Panc1 (cell line): Measurements from ENCODE around the gene GPM6B. TPM values are rescaled to one million over a fixed set of nuclear protein-coding genes. Genes with fewer than 3 reads are reported as not detected.

Experiments used
- ATAC-seq: fragments of 200-7000 bp; cut with Tn5 transposase; 2 replicates; pipeline ENCODE4 v1.9.1; 2020; ENCODE audit warnings: mild to moderate bottlenecking, moderate library complexity
- BruUV-seq: library from RNA; stranded (reverse); fragments of 400-500 nt; replicated peaks from 2 replicates; lab custom pipeline; 2021; lab: Mats Ljungman, UMichigan
- CTCF ChIA-PET: fragments of 300-600 bp; sonication (Branson Sonifier 250); formaldehyde crosslinking; loops from one replicate; lab custom pipeline; 2022; ENCODE audit warnings: antibody characterized with exemption; lab: Charles Lee
- POLR2A ChIA-PET: fragments of 300-600 bp; sonication (Branson Sonifier 250); formaldehyde crosslinking; loops from one replicate; lab custom pipeline; 2022; ENCODE audit warnings: antibody characterized with exemption; lab: Charles Lee
- DNase-seq: peaks from one replicate; pipeline ENCODE4 v3.0.0-alpha.2; 2010; ENCODE audit warnings: low read depth, low spot score
- H3K27ac ChIP-seq: 2 replicates; pipeline ENCODE4 v1.5.1; 2011; ENCODE audit warnings: mild to moderate bottlenecking, low read length, inconsistent platforms
- H3K27me3 ChIP-seq: fragments of 200-500 bp; sonication (Bioruptor generic); 2 replicates; pipeline ENCODE4 v1.6.0; 2014; ENCODE audit warnings: low read length, inconsistent platforms; ENCODE audit not compliant: control insufficient read depth, insufficient read depth
- H3K36me3 ChIP-seq: fragments of 200-500 bp; sonication (Bioruptor generic); 2 replicates; pipeline ENCODE4 v1.5.1; 2014; ENCODE audit warnings: inconsistent platforms, mild to moderate bottlenecking, low read length, moderate library complexity; ENCODE audit not compliant: control insufficient read depth, insufficient read depth
- H3K4me1 ChIP-seq: 2 replicates; pipeline ENCODE4 v1.5.1; 2011; ENCODE audit warnings: inconsistent platforms, mild to moderate bottlenecking, low read length, moderate library complexity; ENCODE audit not compliant: control insufficient read depth, insufficient read depth
- H3K4me3 ChIP-seq, 2 experiments: 2 replicates each; pipeline ENCODE4 v1.5.1; 2011 to 2012; ENCODE audit warnings: low read depth in 2 of 2, low read length in 2 of 2, mild to moderate bottlenecking in 2 of 2, inconsistent platforms in 1 of 2, moderate library complexity in 1 of 2
- H3K9me3 ChIP-seq: fragments of 200-500 bp; sonication (Bioruptor generic); 2 replicates; pipeline ENCODE4 v1.5.1; 2014; ENCODE audit warnings: low read depth, mild to moderate bottlenecking, inconsistent platforms, low read length, moderate library complexity; ENCODE audit not compliant: control insufficient read depth, insufficient read depth
- CTCF ChIP-seq: fragments of 450-650 bp; IDR thresholded peaks from 2 replicates; pipeline ENCODE4 v1.5.1; 2017; ENCODE audit warnings: mild to moderate bottlenecking
- POLR2AphosphoS5 ChIP-seq: IDR thresholded peaks from 2 replicates; pipeline ENCODE4 v1.6.1; 2012; ENCODE audit warnings: mild to moderate bottlenecking, low read depth, low read length, moderate library complexity
- REST ChIP-seq, 2 experiments: IDR thresholded peaks; 2 replicates each; pipeline ENCODE4 v1.6.1; 2011 to 2012; ENCODE audit warnings: low read depth in 2 of 2, control low read depth in 1 of 2, low read length in 1 of 2, mild to moderate bottlenecking in 1 of 2, moderate library complexity in 1 of 2; ENCODE audit not compliant: insufficient read depth in 1 of 2
- SIN3A ChIP-seq: IDR thresholded peaks from 2 replicates; pipeline ENCODE4 v1.6.1; 2012; ENCODE audit warnings: low read depth, mild to moderate bottlenecking, low read length, moderate library complexity, borderline replicate concordance; ENCODE audit not compliant: insufficient read depth
- TCF7L2 ChIP-seq: IDR thresholded peaks from 2 replicates; pipeline ENCODE4 v1.6.1; 2011; ENCODE audit warnings: mild to moderate bottlenecking, low read depth, low read length, inconsistent platforms
- in situ Hi-C: cut with HindIII; loops from 2 replicates; pipeline ENCODE4 v1.10.0; 2016; ENCODE audit warnings: low sequenced_read_pairs, low pct_unique_long_range_greater_than_20kb
- intact Hi-C: fragments of 100-400 bp; cut with micrococcal nuclease; formaldehyde crosslinking; loops from one replicate; pipeline ENCODE4 v1.10.0; 2022; ENCODE audit not compliant: unreplicated experiment
- total RNA-seq: library from RNA; stranded (reverse); gene quantifications from one replicate; pipeline ENCODE4 v1.2.1, GENCODE V29; 2021; ENCODE audit not compliant: unreplicated experiment

GPM6B gene
- total RNA-seq, 1 experiment from 2014 or later = not detected

- Histone ChIP-seq H3K27ac (no peak overlapping the region), H3K36me3 (peaks cover 5% of the 10 kb centered on the region), H3K4me1 (no peaks in the 10 kb centered on the region), H3K9me3 (no peaks in the 10 kb centered on the region), H3K27me3 (no peaks in the 10 kb centered on the region), H3K4me3 (no peak overlapping the region)
- ChIA-PET POLR2A (no interaction called here), CTCF (no interaction called here)
- TF ChIP-seq REST (IDR thresholded peaks at IDR 0.05; ENCODE audit: insufficient read depth in 1 of 2, low read depth in 2 of 2, low read length in 1 of 2) = no peak
- TF ChIP-seq TCF7L2 = no peak
- TF ChIP-seq POLR2AphosphoS5 = no peak
- no peak for TF ChIP-seq CTCF
- no peak for TF ChIP-seq SIN3A
- intact Hi-C loops = no loop called here
- BruUV-seq = no TSS peak
- in situ Hi-C loops = no loop called here
- DNase-seq (no peak), ATAC-seq (no peak)
These were observed 56.5 kb downstream of the GPM6B start for GRCh38 chrX:13760426-13760825.

- ChIA-PET POLR2A (no interaction called here), CTCF (no interaction called here)
- intact Hi-C loops = no loop called here
- no peak overlapping the region for H3K27ac ChIP-seq
- DNase-seq (no peak), ATAC-seq (no peak)
- no peaks in the 10 kb centered on the region for H3K4me1 ChIP-seq
- no peaks in the 10 kb centered on the region for H3K27me3 ChIP-seq
- H3K36me3 ChIP-seq = peaks cover 5% of the 10 kb centered on the region
- in situ Hi-C loops = no loop called here
- BruUV-seq = no TSS peak
- no peak overlapping the region for H3K4me3 ChIP-seq
- TF ChIP-seq POLR2AphosphoS5 (no peak), TCF7L2 (no peak), SIN3A (no peak), REST (IDR thresholded peaks at IDR 0.05; ENCODE audit: insufficient read depth in 1 of 2, low read depth in 2 of 2, low read length in 1 of 2) (no peak), CTCF (no peak)
- no peaks in the 10 kb centered on the region for H3K9me3 ChIP-seq
These were observed 57.7 kb downstream of the GPM6B start for GRCh38 chrX:13759152-13759718.
